GM12872 (cell line): ENCODE results near the gene TRIM16.
"Not testable (repeated sequence)": the region's sequence is repeated elsewhere in the genome, so short reads cannot be mapped to it uniquely, and the experiment has no call there.

Experiments used
- TF ChIP-seq, protein P1 (sequence below): IDR thresholded peaks from 3 replicates; pipeline ENCODE4 v1.5.1; 2011; ENCODE audit warnings: low read depth, mild to moderate bottlenecking, low read length, moderate library complexity; ENCODE audit not compliant: insufficient read depth

The TRIM16 gene

GRCh38 chr17:15650741-15651582 is 33.1 kb downstream of the TRIM16 start:
- TF ChIP-seq, protein P1, sequence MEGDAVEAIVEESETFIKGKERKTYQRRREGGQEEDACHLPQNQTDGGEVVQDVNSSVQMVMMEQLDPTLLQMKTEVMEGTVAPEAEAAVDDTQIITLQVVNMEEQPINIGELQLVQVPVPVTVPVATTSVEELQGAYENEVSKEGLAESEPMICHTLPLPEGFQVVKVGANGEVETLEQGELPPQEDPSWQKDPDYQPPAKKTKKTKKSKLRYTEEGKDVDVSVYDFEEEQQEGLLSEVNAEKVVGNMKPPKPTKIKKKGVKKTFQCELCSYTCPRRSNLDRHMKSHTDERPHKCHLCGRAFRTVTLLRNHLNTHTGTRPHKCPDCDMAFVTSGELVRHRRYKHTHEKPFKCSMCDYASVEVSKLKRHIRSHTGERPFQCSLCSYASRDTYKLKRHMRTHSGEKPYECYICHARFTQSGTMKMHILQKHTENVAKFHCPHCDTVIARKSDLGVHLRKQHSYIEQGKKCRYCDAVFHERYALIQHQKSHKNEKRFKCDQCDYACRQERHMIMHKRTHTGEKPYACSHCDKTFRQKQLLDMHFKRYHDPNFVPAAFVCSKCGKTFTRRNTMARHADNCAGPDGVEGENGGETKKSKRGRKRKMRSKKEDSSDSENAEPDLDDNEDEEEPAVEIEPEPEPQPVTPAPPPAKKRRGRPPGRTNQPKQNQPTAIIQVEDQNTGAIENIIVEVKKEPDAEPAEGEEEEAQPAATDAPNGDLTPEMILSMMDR: no peak

GRCh38 chr17:15649861-15650421 is 34.2 kb downstream of the TRIM16 start:
- TF ChIP-seq, protein P1: no peak

GRCh38 chr17:15648386-15648785 is 35.7 kb downstream of the TRIM16 start:
- TF ChIP-seq, protein P1: no peak

- TF ChIP-seq, protein P1: not testable (repeated sequence)
These were observed 64.6 kb downstream of the TRIM16 start, which contains the start of gene FBXW10B for GRCh38 chr17:15619331-15620058. FBXW10B (minus strand) TSS chr17:15619704; CDS start chr17:15619512, 192 bp downstream.
